Caco-2 (cell line): ENCODE measurements around the gene PEX11A. TPM values are rescaled to one million over a fixed set of nuclear protein-coding genes. Genes with fewer than 3 reads are reported as not detected.
"Not testable (repeated sequence)": the region's sequence is repeated elsewhere in the genome, so short reads cannot be mapped to it uniquely, and the experiment has no call there.

Experiments
- BruUV-seq: library from RNA; stranded (reverse); fragments of 400-500 nt; replicated peaks from 2 replicates; lab custom pipeline; 2021; lab: Mats Ljungman, UMichigan
- CTCF ChIA-PET: fragments of 300-600 bp; sonication (Branson Sonifier 250); formaldehyde crosslinking; loops from one replicate; lab custom pipeline; 2022; ENCODE audit warnings: antibody characterized with exemption; lab: Charles Lee
- POLR2A ChIA-PET: fragments of 300-600 bp; sonication (Branson Sonifier 250); formaldehyde crosslinking; loops from one replicate; lab custom pipeline; 2022; ENCODE audit warnings: antibody characterized with exemption; lab: Charles Lee
- DNase-seq, 2 experiments: peaks; one replicate each; pipeline versions ENCODE4 v3.0.0 to v3.0.0-alpha.2; 2020 to 2022
- H3K27me3 ChIP-seq: replicated peaks from 2 replicates; pipeline ENCODE4 v1.6.0; 2011; ENCODE audit warnings: low read length; ENCODE audit not compliant: control insufficient read depth, insufficient read depth
- H3K36me3 ChIP-seq: 2 replicates; pipeline ENCODE4 v1.5.1; 2011; ENCODE audit warnings: low read length; ENCODE audit not compliant: control insufficient read depth, insufficient read depth
- H3K4me1 ChIP-seq: fragments of 250-450 bp; sonication (Bioruptor Pico); 2 replicates; pipeline ENCODE4 v1.5.1; 2020; ENCODE audit warnings: mild to moderate bottlenecking
- H3K4me3 ChIP-seq: 2 replicates; pipeline ENCODE4 v1.5.1; 2011; ENCODE audit warnings: low read depth, mild to moderate bottlenecking, control low read depth, low read length
- H3K9me3 ChIP-seq: fragments of 250-450 bp; sonication (Bioruptor Pico); 2 replicates; pipeline ENCODE4 v1.5.1; 2020; ENCODE audit warnings: mild to moderate bottlenecking, moderate library complexity
- H3K27ac Mint-ChIP-seq: one replicate; pipeline ENCODE4 v1.8.0; 2022; ENCODE audit warnings: mixed read lengths; ENCODE audit not compliant: unreplicated experiment
- H3K27me3 Mint-ChIP-seq: one replicate; pipeline ENCODE4 v1.8.0; 2022; ENCODE audit warnings: mixed read lengths; ENCODE audit not compliant: insufficient read depth, unreplicated experiment
- H3K36me3 Mint-ChIP-seq: one replicate; pipeline ENCODE4 v1.8.0; 2022; ENCODE audit warnings: mild to moderate bottlenecking, mixed read lengths; ENCODE audit not compliant: insufficient read depth, unreplicated experiment
- H3K4me1 Mint-ChIP-seq: one replicate; pipeline ENCODE4 v1.8.0; 2022; ENCODE audit warnings: low read depth, mixed read lengths; ENCODE audit not compliant: unreplicated experiment
- H3K4me3 Mint-ChIP-seq: one replicate; pipeline ENCODE4 v1.8.0; 2022; ENCODE audit warnings: mild to moderate bottlenecking, moderate library complexity, mixed read lengths; ENCODE audit not compliant: unreplicated experiment
- H3K9me3 Mint-ChIP-seq: one replicate; pipeline ENCODE4 v1.8.0; 2022; ENCODE audit warnings: mixed read lengths; ENCODE audit not compliant: unreplicated experiment
- CTCF ChIP-seq, 2 experiments: fragments of 200-600 bp in 1 of 2; IDR thresholded peaks; 1 replicate in 1 of 2; 2 replicates in 1 of 2; pipeline versions ENCODE4 v1.5.1 to v1.8.0; 2011 to 2022; ENCODE audit warnings: antibody characterized with exemption in 1 of 2, control low read depth in 1 of 2, inconsistent platforms in 1 of 2, low read depth in 1 of 2, low read length in 1 of 2, mild to moderate bottlenecking in 1 of 2, moderate library complexity in 1 of 2; ENCODE audit not compliant: insufficient read depth in 1 of 2, severe bottlenecking in 1 of 2, unreplicated experiment in 1 of 2
- intact Hi-C: fragments of 100-400 bp; cut with micrococcal nuclease; formaldehyde crosslinking; loops from one replicate; pipeline ENCODE4 v1.10.0; 2022; ENCODE audit not compliant: unreplicated experiment
- total RNA-seq: library from RNA; stranded (reverse); gene quantifications from 2 replicates; pipeline ENCODE4 v1.2.3, GENCODE V29; 2022

Gene PEX11A
- total RNA-seq, 1 experiment from 2014 or later: 3.7 TPM

DNA sequence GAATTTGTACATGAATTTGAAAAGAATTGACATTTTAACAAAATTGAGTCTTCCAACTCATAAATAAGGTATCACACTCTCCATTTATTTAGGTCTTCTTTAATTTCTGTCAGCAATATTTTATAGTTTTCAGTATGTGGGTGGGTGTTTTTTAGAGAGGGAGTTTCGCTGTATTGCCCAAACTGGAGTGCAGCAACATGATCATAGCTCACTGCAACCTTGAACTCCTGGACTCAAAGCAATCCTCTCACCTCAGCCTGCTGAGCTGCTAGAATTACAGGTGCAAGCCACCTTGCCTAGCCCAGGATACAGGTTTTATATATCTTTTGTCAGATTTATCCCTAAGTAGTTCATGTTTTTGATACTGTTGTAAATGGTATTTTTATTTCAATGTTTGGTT, 4.6 kb upstream of the PEX11A start:
- no peak for TF ChIP-seq CTCF (IDR thresholded peaks at IDR 0.05; ENCODE audit: insufficient read depth in 1 of 2, low read depth in 1 of 2, low read length in 1 of 2, severe bottlenecking in 1 of 2, unreplicated experiment in 1 of 2)
- ChIA-PET POLR2A (no interaction called here), CTCF (interaction anchor here (0.6 kb wide), 1 partner anchor 216 kb away, joined by 3 read pairs; no protein-coding TSS in a partner anchor)
- Histone ChIP-seq H3K27me3 (no peaks in the 10 kb centered on the region), H3K4me1 (no peaks in the 10 kb centered on the region), H3K9me3 (no peaks in the 10 kb centered on the region), H3K36me3 (no peaks in the 10 kb centered on the region), H3K4me3 (no peak overlapping the region)
- Mint-ChIP-seq H3K27ac (no peak overlapping the region), H3K27me3 (no peaks in the 10 kb centered on the region), H3K4me1 (no peaks in the 10 kb centered on the region), H3K4me3 (no peak overlapping the region), H3K9me3 (no peaks in the 10 kb centered on the region), H3K36me3 (no peaks in the 10 kb centered on the region)
- no peak for DNase-seq
- intact Hi-C loops: no loop called here
- no TSS peak for BruUV-seq

- BruUV-seq: no TSS peak
- ChIA-PET CTCF (no interaction called here), POLR2A (no interaction called here)
- H3K4me1 ChIP-seq: no peaks in the 10 kb centered on the region
- no peak overlapping the region for H3K4me3 ChIP-seq
- no peak overlapping the region for H3K27ac Mint-ChIP-seq
- H3K9me3 ChIP-seq: no peaks in the 10 kb centered on the region
- no peaks in the 10 kb centered on the region for H3K27me3 Mint-ChIP-seq
- H3K4me1 Mint-ChIP-seq: no peaks in the 10 kb centered on the region
- intact Hi-C loops: loop anchor here (5.0 kb wide), 1 partner anchor 36 kb away; the partner anchor contains the start of gene KIF7
- no peaks in the 10 kb centered on the region for H3K9me3 Mint-ChIP-seq
- no peaks in the 10 kb centered on the region for H3K27me3 ChIP-seq
- TF ChIP-seq CTCF (IDR thresholded peaks at IDR 0.05; ENCODE audit: insufficient read depth in 1 of 2, low read depth in 1 of 2, low read length in 1 of 2, severe bottlenecking in 1 of 2, unreplicated experiment in 1 of 2): no peak
- H3K36me3 Mint-ChIP-seq: no peaks in the 10 kb centered on the region
- no peaks in the 10 kb centered on the region for H3K36me3 ChIP-seq
- DNase-seq: no peak
- no peak overlapping the region for H3K4me3 Mint-ChIP-seq
These were observed 3.1 kb upstream of the PEX11A start for GRCh38 chr15:89693696-89694095.

- intact Hi-C loops: loop anchor here (5.0 kb wide), 1 partner anchor 36 kb away; the partner anchor contains the start of gene KIF7
- no TSS peak for BruUV-seq
- no peaks in the 10 kb centered on the region for H3K27me3 ChIP-seq
- no peaks in the 10 kb centered on the region for H3K4me1 Mint-ChIP-seq
- no peak overlapping the region for H3K4me3 ChIP-seq
- ChIA-PET POLR2A (no interaction called here), CTCF (no interaction called here)
- no peak overlapping the region for H3K27ac Mint-ChIP-seq
- H3K36me3 ChIP-seq: no peaks in the 10 kb centered on the region
- H3K36me3 Mint-ChIP-seq: no peaks in the 10 kb centered on the region
- TF ChIP-seq CTCF (IDR thresholded peaks at IDR 0.05; ENCODE audit: insufficient read depth in 1 of 2, low read depth in 1 of 2, low read length in 1 of 2, severe bottlenecking in 1 of 2, unreplicated experiment in 1 of 2): no peak
- no peak for DNase-seq
- H3K9me3 Mint-ChIP-seq: no peaks in the 10 kb centered on the region
- no peaks in the 10 kb centered on the region for H3K9me3 ChIP-seq
- H3K27me3 Mint-ChIP-seq: no peaks in the 10 kb centered on the region
- H3K4me3 Mint-ChIP-seq: no peak overlapping the region
- H3K4me1 ChIP-seq: no peaks in the 10 kb centered on the region
These were observed 2.5 kb upstream of the PEX11A start for GRCh38 chr15:89693091-89693490.

DNA sequence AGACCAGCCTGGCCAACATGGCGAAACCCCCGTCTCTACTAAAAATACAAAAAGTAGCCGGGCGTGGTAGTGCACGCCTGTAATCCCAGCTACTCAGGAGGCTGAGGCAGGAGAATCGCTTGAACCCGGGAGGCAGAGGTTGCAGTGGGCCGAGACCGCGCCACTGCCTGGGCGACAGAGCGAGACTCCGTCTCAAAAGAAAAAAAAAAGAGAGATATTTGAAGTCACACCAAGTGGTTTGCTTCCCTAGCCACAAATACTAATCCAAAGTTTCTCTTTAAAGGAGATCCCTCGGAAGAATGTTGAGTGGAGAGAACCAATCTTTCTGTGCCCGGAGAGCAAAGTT, 651 bp downstream of the PEX11A start:
- CTCF ChIA-PET, H3K4me1 Mint-ChIP-seq, H3K4me1 ChIP-seq, BruUV-seq, DNase-seq, H3K27me3 ChIP-seq, H3K36me3 ChIP-seq, H3K9me3 ChIP-seq, POLR2A ChIA-PET, H3K36me3 Mint-ChIP-seq, H3K9me3 Mint-ChIP-seq, H3K27me3 Mint-ChIP-seq: not testable (repeated sequence)
- H3K4me3 ChIP-seq: peak overlapping the region; percentile 87
- intact Hi-C loops: loop anchor here (5.0 kb wide), 1 partner anchor 33 kb away; the partner anchor contains the start of gene KIF7
- Mint-ChIP-seq H3K27ac (peak overlapping the region; percentile 6), H3K4me3 (peak overlapping the region; percentile 87)
